A673 (cell line): ENCODE measurements around the gene FOXN1. TPM values are rescaled to one million over a fixed set of nuclear protein-coding genes. Genes with fewer than 3 reads are reported as not detected.

Experiments used
- BruUV-seq: library from RNA; stranded (reverse); fragments of 400-500 nt; replicated peaks from 2 replicates; lab custom pipeline; 2021; lab: Mats Ljungman, UMichigan
- CTCF ChIA-PET: fragments of 300-600 bp; sonication (Branson Sonifier 250); formaldehyde crosslinking; loops from one replicate; lab custom pipeline; 2022; ENCODE audit warnings: antibody characterized with exemption; lab: Charles Lee
- POLR2A ChIA-PET: fragments of 300-600 bp; sonication (Branson Sonifier 250); formaldehyde crosslinking; loops from one replicate; lab custom pipeline; 2022; ENCODE audit warnings: antibody characterized with exemption; ENCODE audit not compliant: low non-redundant PET; lab: Charles Lee
- DNase-seq: peaks from one replicate; pipeline ENCODE4 v3.0.0-alpha.2; 2015; ENCODE audit warnings: low spot score
- H3K27ac ChIP-seq: fragments of 200-600 bp; sonication (generic); 2 replicates; pipeline ENCODE4 v1.5.1; 2016; ENCODE audit warnings: mixed run types, low read depth, mild to moderate bottlenecking, mixed read lengths, antibody characterized with exemption, low read length; ENCODE audit not compliant: poor library complexity, severe bottlenecking
- H3K27me3 ChIP-seq: fragments of 200-600 bp; sonication (generic); replicated peaks from 2 replicates; pipeline ENCODE4 v1.6.1; 2017; ENCODE audit warnings: mixed run types, low read depth, mild to moderate bottlenecking, mixed read lengths, antibody characterized with exemption, low read length; ENCODE audit not compliant: insufficient read depth, poor library complexity
- H3K36me3 ChIP-seq: fragments of 200-600 bp; sonication (generic); 2 replicates; pipeline ENCODE4 v1.6.1; 2016; ENCODE audit warnings: mixed run types, mild to moderate bottlenecking, mixed read lengths, antibody characterized with exemption, low read length; ENCODE audit not compliant: insufficient read depth, poor library complexity, severe bottlenecking
- H3K4me1 ChIP-seq: fragments of 200-600 bp; sonication (generic); 2 replicates; pipeline ENCODE4 v1.6.1; 2017; ENCODE audit warnings: mixed run types, mild to moderate bottlenecking, mixed read lengths, antibody characterized with exemption, low read length; ENCODE audit not compliant: insufficient read depth, poor library complexity, severe bottlenecking
- H3K4me3 ChIP-seq: fragments of 200-600 bp; sonication (generic); 2 replicates; pipeline ENCODE4 v1.5.1; 2016; ENCODE audit warnings: low read depth, mixed run types, mild to moderate bottlenecking, mixed read lengths, low read length; ENCODE audit not compliant: poor library complexity, severe bottlenecking
- H3K9me3 ChIP-seq: fragments of 200-600 bp; sonication (generic); 2 replicates; pipeline ENCODE4 v1.6.1; 2016; ENCODE audit warnings: mixed run types, low read depth, mild to moderate bottlenecking, mixed read lengths, antibody characterized with exemption, low read length; ENCODE audit not compliant: poor library complexity, severe bottlenecking
- EZH2 ChIP-seq: fragments of 200-600 bp; sonication (generic); IDR thresholded peaks from 2 replicates; pipeline ENCODE4 v1.6.1; 2017; ENCODE audit warnings: borderline replicate concordance, low read depth, mild to moderate bottlenecking, mixed read lengths, antibody characterized with exemption, low read length; ENCODE audit not compliant: poor library complexity, severe bottlenecking
- intact Hi-C: fragments of 100-400 bp; cut with micrococcal nuclease; formaldehyde crosslinking; loops from one replicate; pipeline ENCODE4 v1.10.0; 2022; ENCODE audit not compliant: unreplicated experiment
- total RNA-seq: library from RNA; stranded (reverse); gene quantifications from 2 replicates; pipeline ENCODE4 v1.2.3, GENCODE V29; 2021
- TF ChIP-seq, protein P1 (sequence below): fragments of 300-800, 200-600 bp; sonication (generic); conservative IDR thresholded peaks from 2 replicates; pipeline ENCODE4 v1.5.1; 2017; ENCODE audit warnings: low read depth, mild to moderate bottlenecking, antibody characterized with exemption, low read length, moderate library complexity, mixed read lengths

FOXN1 gene
- total RNA-seq, 1 experiment from 2014 or later, result not detected

DNA sequence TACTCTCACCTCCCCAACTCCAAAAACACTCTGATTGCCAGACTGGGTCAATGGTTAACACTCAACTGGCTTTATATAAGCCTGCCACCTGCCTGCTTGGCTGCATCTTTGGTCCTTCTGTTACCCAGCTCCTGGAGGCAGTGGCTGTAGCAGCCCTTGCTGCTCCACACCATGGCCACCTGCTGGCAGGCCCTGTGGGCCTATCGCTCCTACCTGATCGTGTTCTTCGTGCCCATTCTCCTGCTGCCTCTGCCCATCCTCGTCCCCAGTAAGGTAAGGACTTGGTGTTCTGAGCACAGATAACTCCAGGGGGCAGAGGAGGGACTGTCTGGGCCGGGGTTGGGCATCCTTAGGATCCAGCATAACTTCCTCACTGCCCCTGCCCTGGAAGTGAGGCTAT, 32.6 kb upstream of the FOXN1 start, which contains the start of gene SLC13A2:
TSS of gene SLC13A2 (plus strand) at position 103 of the 400 bp plus-strand sequence. CDS start at position 172, 69 bp downstream.
- TF ChIP-seq EZH2, result no peak
- TF ChIP-seq, protein P1, sequence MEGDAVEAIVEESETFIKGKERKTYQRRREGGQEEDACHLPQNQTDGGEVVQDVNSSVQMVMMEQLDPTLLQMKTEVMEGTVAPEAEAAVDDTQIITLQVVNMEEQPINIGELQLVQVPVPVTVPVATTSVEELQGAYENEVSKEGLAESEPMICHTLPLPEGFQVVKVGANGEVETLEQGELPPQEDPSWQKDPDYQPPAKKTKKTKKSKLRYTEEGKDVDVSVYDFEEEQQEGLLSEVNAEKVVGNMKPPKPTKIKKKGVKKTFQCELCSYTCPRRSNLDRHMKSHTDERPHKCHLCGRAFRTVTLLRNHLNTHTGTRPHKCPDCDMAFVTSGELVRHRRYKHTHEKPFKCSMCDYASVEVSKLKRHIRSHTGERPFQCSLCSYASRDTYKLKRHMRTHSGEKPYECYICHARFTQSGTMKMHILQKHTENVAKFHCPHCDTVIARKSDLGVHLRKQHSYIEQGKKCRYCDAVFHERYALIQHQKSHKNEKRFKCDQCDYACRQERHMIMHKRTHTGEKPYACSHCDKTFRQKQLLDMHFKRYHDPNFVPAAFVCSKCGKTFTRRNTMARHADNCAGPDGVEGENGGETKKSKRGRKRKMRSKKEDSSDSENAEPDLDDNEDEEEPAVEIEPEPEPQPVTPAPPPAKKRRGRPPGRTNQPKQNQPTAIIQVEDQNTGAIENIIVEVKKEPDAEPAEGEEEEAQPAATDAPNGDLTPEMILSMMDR, result no peak
- ChIA-PET CTCF (no interaction called here), POLR2A (interaction anchor here (0.7 kb wide), 1 partner anchor 240 kb away, joined by 3 read pairs; no protein-coding TSS in a partner anchor)
- Histone ChIP-seq H3K27me3 (no peaks in the 10 kb centered on the region), H3K4me3 (no peak within 1 kb of the TSS), H3K9me3 (no peaks in the 10 kb centered on the region), H3K4me1 (no peaks in the 10 kb centered on the region), H3K36me3 (no peaks in the 10 kb centered on the region), H3K27ac (no peak within 1 kb of the TSS)
- intact Hi-C loops, result no loop called here
- no peak for DNase-seq
- no TSS peak for BruUV-seq

DNA sequence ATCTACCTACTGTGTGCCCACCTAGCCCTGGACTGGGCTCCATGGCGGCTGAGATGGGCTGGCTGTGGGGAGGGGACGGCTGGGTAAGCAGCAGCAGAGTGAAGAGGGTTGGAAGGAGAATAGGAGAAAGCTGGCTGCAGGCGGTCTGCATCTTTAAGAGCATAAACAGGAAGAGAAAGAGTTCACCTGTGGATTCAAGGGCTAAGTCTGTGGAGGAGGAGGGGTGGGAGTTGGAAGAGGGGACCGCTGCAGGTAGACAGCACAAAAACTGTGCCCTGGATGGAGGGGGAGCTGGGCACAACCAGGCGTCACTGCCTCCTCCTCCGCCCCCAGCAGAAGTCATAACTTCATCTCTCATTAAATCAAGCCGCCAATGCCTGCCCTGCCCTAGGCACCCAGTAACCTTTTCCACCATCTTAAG, 32.0 kb upstream of the FOXN1 start:
- TF ChIP-seq EZH2, result no peak
- TF ChIP-seq, protein P1, result no peak
- ChIA-PET POLR2A (interaction anchor here (0.7 kb wide), 1 partner anchor 239 kb away, joined by 3 read pairs; no protein-coding TSS in a partner anchor), CTCF (no interaction called here)
- Histone ChIP-seq H3K27ac (no peak overlapping the region), H3K36me3 (no peaks in the 10 kb centered on the region), H3K27me3 (no peaks in the 10 kb centered on the region), H3K4me1 (no peaks in the 10 kb centered on the region), H3K4me3 (no peak overlapping the region), H3K9me3 (no peaks in the 10 kb centered on the region)
- no peak for DNase-seq
- intact Hi-C loops, result no loop called here
- no TSS peak for BruUV-seq

DNA sequence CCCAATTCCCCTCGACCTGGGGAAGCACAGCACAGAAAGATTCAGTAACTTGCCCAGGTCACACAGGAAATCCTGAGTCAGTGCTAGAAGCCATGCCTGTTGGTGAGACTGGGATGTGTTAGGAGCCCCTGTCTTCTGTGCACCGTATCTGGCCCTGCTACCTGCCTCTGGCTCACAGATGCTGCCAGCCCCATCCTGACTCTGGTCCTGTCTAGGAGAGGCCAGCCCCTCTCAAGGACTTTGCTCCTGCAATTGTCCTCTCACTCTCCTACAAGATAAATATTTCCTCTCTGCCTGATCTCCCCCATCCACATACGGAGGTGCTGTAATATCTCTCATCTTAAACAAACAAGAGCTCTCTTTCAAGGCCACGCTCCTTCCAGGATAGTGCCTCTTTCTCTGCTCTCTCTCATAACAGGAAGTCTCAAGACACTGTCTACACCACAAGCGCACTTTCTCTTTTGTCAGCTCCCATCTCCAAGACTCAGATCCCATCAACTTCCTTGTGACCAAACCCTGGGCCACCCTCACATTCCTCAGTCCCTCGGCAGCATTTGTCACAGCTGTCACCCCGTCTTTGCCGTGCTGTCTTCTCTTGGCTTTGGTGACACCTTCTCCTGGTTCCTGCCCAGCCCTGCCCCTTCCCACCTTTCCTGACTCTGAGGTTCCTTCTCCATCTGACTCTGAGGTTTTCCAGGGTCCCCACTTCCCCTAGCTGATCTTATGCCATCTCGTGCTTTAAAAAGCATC, 30.8 kb upstream of the FOXN1 start:
- Histone ChIP-seq H3K4me1 (no peaks in the 10 kb centered on the region), H3K27me3 (no peaks in the 10 kb centered on the region), H3K9me3 (no peaks in the 10 kb centered on the region), H3K4me3 (no peak overlapping the region), H3K27ac (no peak overlapping the region), H3K36me3 (no peaks in the 10 kb centered on the region)
- ChIA-PET CTCF (no interaction called here), POLR2A (no interaction called here)
- no TSS peak for BruUV-seq
- TF ChIP-seq, protein P1, result no peak
- no peak for TF ChIP-seq EZH2
- DNase-seq, result no peak
- intact Hi-C loops, result no loop called here
